SK-N-SH (cell line): ENCODE measurements around the gene RASEF. TPM values are rescaled to one million over a fixed set of nuclear protein-coding genes. Genes with fewer than 3 reads are reported as not detected.

Source experiments
- CTCF ChIA-PET: fragments of 300-600, 350-600 bp; formaldehyde crosslinking; extraction: SDS; loops from one replicate; lab custom pipeline; 2021; lab: Yijun Ruan, JAX
- POLR2A ChIA-PET: fragments of 350-600 bp; sonication (Branson Sonifier 250); formaldehyde crosslinking; extraction: SDS; loops from one replicate; lab custom pipeline; 2020; ENCODE audit warnings: antibody characterized with exemption, inconsistent platforms; lab: Yijun Ruan, JAX
- DNase-seq: peaks from one replicate; pipeline ENCODE4 v3.0.0; 2012
- H2AFZ ChIP-seq: fragments of 200-600 bp; sonication (generic); 2 replicates; pipeline ENCODE4 v1.8.1; 2016; ENCODE audit warnings: antibody characterized with exemption, mild to moderate bottlenecking, low read depth
- H3F3A ChIP-seq: fragments of 200-600 bp; sonication (generic); replicated peaks from 2 replicates; pipeline ENCODE3; 2016; ENCODE audit warnings: antibody characterized with exemption, mild to moderate bottlenecking; ENCODE audit not compliant: insufficient read depth
- H3K27ac ChIP-seq, 2 experiments: fragments of 200-500 bp in 1 of 2; fragments of 200-600 bp in 1 of 2; sonication (Bioruptor generic) in 1 of 2; sonication (generic), shearing (Covaris generic) in 1 of 2; 2 replicates each; pipeline versions ENCODE4 v1.5.1 to v1.6.1; 2014 to 2016; ENCODE audit warnings: low read depth in 2 of 2, inconsistent platforms in 1 of 2, low read length in 1 of 2, mild to moderate bottlenecking in 1 of 2, mixed read lengths in 1 of 2
- H3K27me3 ChIP-seq: fragments of 200-600 bp; sonication (generic), shearing (Covaris generic); 2 replicates; pipeline ENCODE4 v1.6.1; 2016; ENCODE audit warnings: mixed run types; ENCODE audit not compliant: insufficient read depth
- H3K36me3 ChIP-seq, 2 experiments: fragments of 200-500 bp in 1 of 2; fragments of 200-600 bp in 1 of 2; sonication (Bioruptor generic) in 1 of 2; sonication (generic) in 1 of 2; replicated peaks in 1 of 2; 2 replicates each; pipeline versions ENCODE3 to v1.5.1; 2014 to 2016; ENCODE audit warnings: low read length in 1 of 2, mild to moderate bottlenecking in 1 of 2; ENCODE audit not compliant: insufficient read depth in 2 of 2, control insufficient read depth in 1 of 2
- H3K4me1 ChIP-seq, 2 experiments: fragments of 200-500 bp in 1 of 2; fragments of 200-600 bp in 1 of 2; sonication (Bioruptor generic) in 1 of 2; sonication (generic), shearing (Covaris generic) in 1 of 2; 2 replicates each; pipeline versions ENCODE4 v1.5.1 to v1.6.1; 2014 to 2016; ENCODE audit warnings: low read depth in 1 of 2, low read length in 1 of 2, mixed run types in 1 of 2; ENCODE audit not compliant: insufficient read depth in 2 of 2, control insufficient read depth in 1 of 2
- H3K4me2 ChIP-seq: fragments of 200-600 bp; sonication (generic), shearing (Covaris generic); 2 replicates; pipeline ENCODE4 v1.6.1; 2017; ENCODE audit warnings: mixed run types
- H3K4me3 ChIP-seq, 2 experiments: fragments of 200-500 bp in 1 of 2; fragments of 200-600 bp in 1 of 2; sonication (Bioruptor generic) in 1 of 2; sonication (generic), shearing (Covaris generic) in 1 of 2; 2 replicates each; pipeline versions ENCODE4 v1.5.1 to v1.8.1; 2014 to 2016; ENCODE audit warnings: low read depth in 2 of 2, inconsistent platforms in 1 of 2, low read length in 1 of 2, mild to moderate bottlenecking in 1 of 2, mixed read lengths in 1 of 2, moderate library complexity in 1 of 2
- H3K79me2 ChIP-seq: fragments of 200-600 bp; sonication (generic); 2 replicates; pipeline ENCODE4 v1.8.1; 2017; ENCODE audit warnings: mild to moderate bottlenecking; ENCODE audit not compliant: insufficient read depth
- H3K9ac ChIP-seq: fragments of 200-600 bp; sonication (generic); 2 replicates; pipeline ENCODE4 v1.6.1; 2017; ENCODE audit warnings: mixed run types
- H3K9me2 ChIP-seq: fragments of 200-600 bp; sonication (generic); 2 replicates; pipeline ENCODE4 v1.6.1; 2017; ENCODE audit warnings: mixed run types
- H3K9me3 ChIP-seq: fragments of 200-600 bp; sonication (generic); 2 replicates; pipeline ENCODE4 v1.6.1; 2017; ENCODE audit warnings: mixed run types, mild to moderate bottlenecking, moderate library complexity
- H4K20me1 ChIP-seq: fragments of 200-600 bp; sonication (generic); 2 replicates; pipeline ENCODE4 v1.6.1; 2017; ENCODE audit warnings: mild to moderate bottlenecking, mixed run types; ENCODE audit not compliant: insufficient read depth
- CHD2 ChIP-seq: fragments of 150-350 bp; IDR thresholded peaks from 2 replicates; pipeline ENCODE4 v1.6.1; 2018; ENCODE audit warnings: low read length; ENCODE audit not compliant: partially characterized antibody
- EP300 ChIP-seq, 2 experiments: IDR thresholded peaks; 2 replicates each; pipeline versions ENCODE4 v1.4.0 to v1.6.1; 2012; ENCODE audit warnings: borderline replicate concordance in 1 of 2, low read depth in 1 of 2, low read length in 1 of 2
- EZH2phosphoT487 ChIP-seq: fragments of 200-600 bp; sonication (generic); IDR thresholded peaks from 2 replicates; pipeline ENCODE4 v1.6.1; 2017; ENCODE audit warnings: low read depth, mixed run types, mild to moderate bottlenecking, antibody characterized with exemption, moderate library complexity, borderline replicate concordance
- FOXM1 ChIP-seq: IDR thresholded peaks from 2 replicates; pipeline ENCODE4 v1.4.0; 2012; ENCODE audit warnings: low read depth, mild to moderate bottlenecking
- MEF2A ChIP-seq: IDR thresholded peaks from 2 replicates; pipeline ENCODE4 v1.4.0; 2012; ENCODE audit warnings: low read depth, borderline replicate concordance
- NFIC ChIP-seq: IDR thresholded peaks from 2 replicates; pipeline ENCODE4 v1.4.0; 2012; ENCODE audit warnings: borderline replicate concordance
- NRF1 ChIP-seq: IDR thresholded peaks from 2 replicates; pipeline ENCODE4 v1.6.1; 2012; ENCODE audit warnings: low read depth, mild to moderate bottlenecking, low read length
- POLR2AphosphoS5 ChIP-seq: IDR thresholded peaks from 2 replicates; pipeline ENCODE4 v1.6.1; 2012; ENCODE audit warnings: low read depth, low read length
- RAD21 ChIP-seq: IDR thresholded peaks from 2 replicates; pipeline ENCODE4 v1.6.1; 2012; ENCODE audit warnings: mild to moderate bottlenecking, low read length
- RCOR1 ChIP-seq: fragments of 150-350 bp; IDR thresholded peaks from 2 replicates; pipeline ENCODE4 v1.6.1; 2017; ENCODE audit warnings: antibody characterized with exemption, low read length
- RXRA ChIP-seq: IDR thresholded peaks from 2 replicates; pipeline ENCODE4 v1.4.0; 2012; ENCODE audit warnings: low read depth, mild to moderate bottlenecking, borderline replicate concordance
- SMC3 ChIP-seq: IDR thresholded peaks from 2 replicates; pipeline ENCODE4 v1.6.1; 2012; ENCODE audit warnings: low read depth, low read length, improper control_type of control experiment
- YY1 ChIP-seq: IDR thresholded peaks from 2 replicates; pipeline ENCODE4 v1.4.0; 2012; ENCODE audit warnings: low read depth, mild to moderate bottlenecking
- WGBS: methylation state at CpG from one replicate; pipeline ENCODE4 v1.1.6; 2017; ENCODE audit warnings: low lambda C conversion rate; 5-methylcytosine and 5-hydroxymethylcytosine counted together
- polyA plus RNA-seq, 3 experiments: library from polyadenylated mRNA; depleted of rRNA; stranded (reverse); fragments of >200 nt; gene quantifications; 2 replicates each; pipeline ENCODE4 v1.2.3, GENCODE V29; 2012
- TF ChIP-seq, protein P1 (sequence below): IDR thresholded peaks from 2 replicates; pipeline ENCODE4 v1.4.0; 2012; ENCODE audit warnings: low read depth
- TF ChIP-seq, protein P2 (sequence below): fragments of 150-350 bp; IDR thresholded peaks from 2 replicates; pipeline ENCODE4 v1.6.1; 2016; ENCODE audit warnings: mild to moderate bottlenecking, low read depth, low read length
- TF ChIP-seq, protein P3 (sequence below): IDR thresholded peaks from 2 replicates; pipeline ENCODE4 v1.4.0; 2012; ENCODE audit warnings: low read depth, borderline replicate concordance
- TF ChIP-seq, protein P4 (sequence below): IDR thresholded peaks from 2 replicates; pipeline ENCODE4; 2012

RASEF gene
- polyA plus RNA-seq, 1 of the 3 experiments (the other 2 are of a cell fraction): not detected

DNA sequence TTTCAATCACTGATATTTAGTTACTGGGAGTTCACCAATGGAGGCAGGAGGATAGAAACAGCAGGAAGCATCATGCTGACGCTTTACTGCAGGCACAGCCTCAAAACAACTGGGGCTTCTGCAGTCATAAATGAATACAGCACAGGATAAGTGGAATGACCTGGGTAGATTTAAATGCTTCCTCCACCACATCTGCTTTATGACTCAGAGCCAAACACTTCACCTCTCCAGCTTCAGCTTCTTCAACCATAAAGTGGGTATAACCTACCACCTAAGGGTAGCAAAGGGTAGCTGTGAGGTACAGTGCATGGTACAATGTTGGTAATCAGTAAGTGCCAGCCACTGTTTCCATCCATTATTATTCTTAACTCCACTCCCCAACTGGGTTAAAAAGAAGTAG lies 28.4 kb downstream of the RASEF start:
- Histone ChIP-seq H3K36me3 (no peaks in the 10 kb centered on the region), H3K79me2 (no peaks in the 10 kb centered on the region), H3K9me3 (no peaks in the 10 kb centered on the region), H3K9me2 (no peaks in the 10 kb centered on the region), H3K4me2 (no peak overlapping the region), H3K27ac (peak overlapping the region in 1 of 2 experiments; percentile 96; a peak in 2 of 4 replicates), H3K4me3 (no peak overlapping the region), H2AFZ (no peak overlapping the region), H3K9ac (no peak overlapping the region), H3K27me3 (no peaks in the 10 kb centered on the region), H4K20me1 (no peaks in the 10 kb centered on the region), H3F3A (no peaks in the 10 kb centered on the region), H3K4me1 (peaks cover 0 to 23% of the 10 kb centered on the region in 2 experiments; a peak in 2 of 4 replicates)
- POLR2A ChIA-PET: no interaction called here
- 69% methylated on average over 1 of the region's 1 CpG for WGBS
- CTCF ChIA-PET: no interaction called here
- TF ChIP-seq MEF2A (no peak), YY1 (no peak), NRF1 (no peak), RXRA (no peak), RAD21 (no peak), CHD2 (no peak), RCOR1 (no peak), FOXM1 (no peak), EZH2phosphoT487 (no peak), NFIC (no peak), EP300 (IDR thresholded peaks at IDR 0.05; ENCODE audit: borderline replicate concordance in 1 of 2, low read depth in 1 of 2, low read length in 1 of 2) (no peak), SMC3 (no peak), POLR2AphosphoS5 (no peak)
- TF ChIP-seq, protein P1, sequence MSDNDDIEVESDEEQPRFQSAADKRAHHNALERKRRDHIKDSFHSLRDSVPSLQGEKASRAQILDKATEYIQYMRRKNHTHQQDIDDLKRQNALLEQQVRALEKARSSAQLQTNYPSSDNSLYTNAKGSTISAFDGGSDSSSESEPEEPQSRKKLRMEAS: no peak
- TF ChIP-seq, protein P2, sequence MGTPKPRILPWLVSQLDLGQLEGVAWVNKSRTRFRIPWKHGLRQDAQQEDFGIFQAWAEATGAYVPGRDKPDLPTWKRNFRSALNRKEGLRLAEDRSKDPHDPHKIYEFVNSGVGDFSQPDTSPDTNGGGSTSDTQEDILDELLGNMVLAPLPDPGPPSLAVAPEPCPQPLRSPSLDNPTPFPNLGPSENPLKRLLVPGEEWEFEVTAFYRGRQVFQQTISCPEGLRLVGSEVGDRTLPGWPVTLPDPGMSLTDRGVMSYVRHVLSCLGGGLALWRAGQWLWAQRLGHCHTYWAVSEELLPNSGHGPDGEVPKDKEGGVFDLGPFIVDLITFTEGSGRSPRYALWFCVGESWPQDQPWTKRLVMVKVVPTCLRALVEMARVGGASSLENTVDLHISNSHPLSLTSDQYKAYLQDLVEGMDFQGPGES: no peak
- TF ChIP-seq, protein P3, sequence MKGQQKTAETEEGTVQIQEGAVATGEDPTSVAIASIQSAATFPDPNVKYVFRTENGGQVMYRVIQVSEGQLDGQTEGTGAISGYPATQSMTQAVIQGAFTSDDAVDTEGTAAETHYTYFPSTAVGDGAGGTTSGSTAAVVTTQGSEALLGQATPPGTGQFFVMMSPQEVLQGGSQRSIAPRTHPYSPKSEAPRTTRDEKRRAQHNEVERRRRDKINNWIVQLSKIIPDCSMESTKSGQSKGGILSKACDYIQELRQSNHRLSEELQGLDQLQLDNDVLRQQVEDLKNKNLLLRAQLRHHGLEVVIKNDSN: no peak
- TF ChIP-seq, protein P4, sequence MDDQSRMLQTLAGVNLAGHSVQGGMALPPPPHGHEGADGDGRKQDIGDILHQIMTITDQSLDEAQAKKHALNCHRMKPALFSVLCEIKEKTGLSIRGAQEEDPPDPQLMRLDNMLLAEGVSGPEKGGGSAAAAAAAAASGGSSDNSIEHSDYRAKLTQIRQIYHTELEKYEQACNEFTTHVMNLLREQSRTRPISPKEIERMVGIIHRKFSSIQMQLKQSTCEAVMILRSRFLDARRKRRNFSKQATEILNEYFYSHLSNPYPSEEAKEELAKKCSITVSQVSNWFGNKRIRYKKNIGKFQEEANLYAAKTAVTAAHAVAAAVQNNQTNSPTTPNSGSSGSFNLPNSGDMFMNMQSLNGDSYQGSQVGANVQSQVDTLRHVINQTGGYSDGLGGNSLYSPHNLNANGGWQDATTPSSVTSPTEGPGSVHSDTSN: no peak
- no peak for DNase-seq
